K562 (cell line): Measurements from ENCODE around the gene PGAP3.

Experiments used
- CTCF ChIP-seq, 3 experiments: IDR thresholded peaks in 2 of 3; conservative IDR thresholded peaks in 1 of 3; 2 replicates each; pipeline ENCODE4 v1.5.1; 2011 to 2012; ENCODE audit warnings: low read length in 3 of 3, mild to moderate bottlenecking in 3 of 3, control low read depth in 2 of 3, improper control_type of control experiment in 1 of 3, inconsistent platforms in 1 of 3, low read depth in 1 of 3, mixed read lengths in 1 of 3, moderate library complexity in 1 of 3; ENCODE audit not compliant: insufficient read depth in 2 of 3
- FOXA1 ChIP-seq: fragments of 450-650 bp; IDR thresholded peaks from 2 replicates; pipeline ENCODE4 v1.6.1; 2016; ENCODE audit warnings: mild to moderate bottlenecking, borderline replicate concordance
- FOXP4 ChIP-seq: sonication (generic); formaldehyde crosslinking; IDR thresholded peaks from 2 replicates; pipeline ENCODE4 v1.8.0; 2022; ENCODE audit warnings: mild to moderate bottlenecking, missing genetic modification reagents, borderline replicate concordance
- MAX ChIP-seq: sonication (generic); formaldehyde crosslinking; IDR thresholded peaks from 2 replicates; pipeline ENCODE4 v1.9.0; 2022; ENCODE audit warnings: mild to moderate bottlenecking, missing genetic modification reagents
- POLR2A ChIP-seq: fragments of 450-650 bp; conservative IDR thresholded peaks from 2 replicates; pipeline ENCODE4 v1.6.1; 2016
- SFPQ ChIP-seq: fragments of 200-400 bp; formaldehyde crosslinking; IDR thresholded peaks from 2 replicates; pipeline ENCODE4 v1.6.1; 2017; ENCODE audit warnings: mild to moderate bottlenecking, low read depth, low read length, moderate library complexity
- YY1 ChIP-seq, 3 experiments: IDR thresholded peaks; 2 replicates each; pipeline ENCODE4 v1.6.1; 2011; ENCODE audit warnings: low read length in 2 of 3, mild to moderate bottlenecking in 2 of 3, moderate library complexity in 2 of 3, borderline replicate concordance in 1 of 3, control low read depth in 1 of 3, low read depth in 1 of 3; ENCODE audit not compliant: insufficient read depth in 3 of 3, insufficient replicate concordance in 2 of 3, control insufficient read depth in 1 of 3, insufficient read length in 1 of 3; ENCODE audit errors: extremely low read depth in 1 of 3
- ZNF121 ChIP-seq: sonication (generic); formaldehyde crosslinking; conservative IDR thresholded peaks from 2 replicates; pipeline ENCODE4 v1.8.0; 2022; ENCODE audit warnings: missing genetic modification reagents
- ZNF23 ChIP-seq: fragments of 250-450 bp; sonication (Bioruptor Pico); IDR thresholded peaks from 2 replicates; pipeline ENCODE4 v1.4.0; 2020; ENCODE audit warnings: mild to moderate bottlenecking
- ZZZ3 ChIP-seq: fragments of 450-650 bp; IDR thresholded peaks from 2 replicates; pipeline ENCODE4 v1.6.1; 2016; ENCODE audit warnings: antibody characterized with exemption, mild to moderate bottlenecking, moderate library complexity

- TF ChIP-seq ZNF23 = no peak
- no peak for TF ChIP-seq YY1 (IDR thresholded peaks at IDR 0.05; ENCODE audit: borderline replicate concordance in 1 of 3, control insufficient read depth in 1 of 3, extremely low read depth in 1 of 3, insufficient read depth in 3 of 3, insufficient read length in 1 of 3, insufficient replicate concordance in 2 of 3, low read depth in 1 of 3, low read length in 2 of 3)
- TF ChIP-seq CTCF (IDR thresholded peaks at IDR 0.05 in 2 of 3, conservative IDR thresholded peaks at IDR 0.05 in 1 of 3; ENCODE audit: insufficient read depth in 2 of 3, low read depth in 1 of 3, low read length in 3 of 3) = no peak
- TF ChIP-seq ZNF121 (CRISPR knock-in tag) = no peak
- no peak for TF ChIP-seq MAX
- TF ChIP-seq ZZZ3 = no peak
- no peak for TF ChIP-seq SFPQ
- no peak for TF ChIP-seq FOXP4
- TF ChIP-seq FOXA1 = no peak
- TF ChIP-seq POLR2A = no peak
Measured at GRCh38 chr17:39670746-39671145, 17.1 kb downstream of the PGAP3 start.
